ENCODE results near the gene CXCL3. TPM values are rescaled to one million over a fixed set of nuclear protein-coding genes. Genes with fewer than 3 reads are reported as not detected.

The CXCL3 gene
- total and polyA plus RNA-seq, 4 donors, result 0.07 to 0.96 (median 0.63) TPM

GRCh38 chr4:74033739-74034138 lies 4.8 kb downstream of the CXCL3 start:
- DNase-seq (ENCODE audit: low spot score), result no peak
- Histone ChIP-seq H3K27me3 (ENCODE audit: control insufficient read depth in 4 of 4, insufficient read depth in 4 of 4, low read length in 3 of 4) (no peaks in the 10 kb centered on the region), H3K4me1 (ENCODE audit: control insufficient read depth in 4 of 4, insufficient read depth in 4 of 4, low read length in 3 of 4) (peaks cover 0 to 8% (median 3%) of the 10 kb centered on the region in 4 donors), H3K9ac (ENCODE audit: low read depth in 1 of 2, low read length in 2 of 2) (no peak overlapping the region), H3K4me3 (ENCODE audit: low read depth in 1 of 3, low read length in 3 of 3) (no peak overlapping the region), H3K9me3 (ENCODE audit: control insufficient read depth in 4 of 4, low read length in 3 of 4) (no peaks in the 10 kb centered on the region), H3K36me3 (ENCODE audit: control insufficient read depth in 4 of 4, insufficient read depth in 3 of 4, low read depth in 1 of 4, low read length in 3 of 4) (no peaks in the 10 kb centered on the region), H3K27ac (ENCODE audit: low read depth in 1 of 2, low read length in 2 of 2) (no peak overlapping the region)
- TF ChIP-seq RXRA (IDR thresholded peaks at IDR 0.05), result no peak
- TF ChIP-seq RAD21 (IDR thresholded peaks at IDR 0.05), result no peak
- TF ChIP-seq NR2F2 (IDR thresholded peaks at IDR 0.05), result no peak
- TF ChIP-seq HNF4G (IDR thresholded peaks at IDR 0.05), result no peak
- TF ChIP-seq EGR1 (IDR thresholded peaks at IDR 0.05; ENCODE audit: low read depth in 2 of 2), result no peak
- TF ChIP-seq ZBTB33 (IDR thresholded peaks at IDR 0.05), result no peak
- TF ChIP-seq ATF3 (IDR thresholded peaks at IDR 0.05), result no peak
- TF ChIP-seq GABPA (IDR thresholded peaks at IDR 0.05 in 1 of 2, conservative IDR thresholded peaks at IDR 0.05 in 1 of 2), result no peak
- TF ChIP-seq CTCF (IDR thresholded peaks at IDR 0.05; ENCODE audit: low read depth, low read length, missing input control), result no peak
- no peak for TF ChIP-seq HNF4A (conservative IDR thresholded peaks at IDR 0.05)

GRCh38 chr4:74032064-74032463 lies 6.4 kb downstream of the CXCL3 start:
- DNase-seq (ENCODE audit: low spot score), result no peak
- Histone ChIP-seq H3K9me3 (ENCODE audit: control insufficient read depth in 4 of 4, low read length in 3 of 4) (no peaks in the 10 kb centered on the region), H3K4me3 (ENCODE audit: low read depth in 1 of 3, low read length in 3 of 3) (no peak overlapping the region), H3K27me3 (ENCODE audit: control insufficient read depth in 4 of 4, insufficient read depth in 4 of 4, low read length in 3 of 4) (no peaks in the 10 kb centered on the region), H3K27ac (ENCODE audit: low read depth in 1 of 2, low read length in 2 of 2) (no peak overlapping the region), H3K4me1 (ENCODE audit: control insufficient read depth in 4 of 4, insufficient read depth in 4 of 4, low read length in 3 of 4) (no peaks in the 10 kb centered on the region), H3K9ac (ENCODE audit: low read depth in 1 of 2, low read length in 2 of 2) (no peak overlapping the region), H3K36me3 (ENCODE audit: control insufficient read depth in 4 of 4, insufficient read depth in 3 of 4, low read depth in 1 of 4, low read length in 3 of 4) (no peaks in the 10 kb centered on the region)
- no peak for TF ChIP-seq NR2F2 (IDR thresholded peaks at IDR 0.05)
- TF ChIP-seq MAX (IDR thresholded peaks at IDR 0.05), result no peak
- no peak for TF ChIP-seq TAF1 (conservative IDR thresholded peaks at IDR 0.05)
- TF ChIP-seq JUND (IDR thresholded peaks at IDR 0.05), result no peak
- no peak for TF ChIP-seq REST (IDR thresholded peaks at IDR 0.05)
- TF ChIP-seq GABPA (IDR thresholded peaks at IDR 0.05 in 1 of 2, conservative IDR thresholded peaks at IDR 0.05 in 1 of 2), result no peak
- no peak for TF ChIP-seq HNF4G (IDR thresholded peaks at IDR 0.05)
- TF ChIP-seq FOXA2 (IDR thresholded peaks at IDR 0.05), result no peak
- TF ChIP-seq ZBTB33 (IDR thresholded peaks at IDR 0.05), result no peak

Data from liver (tissue), 9 donors.